Neural cell (in vitro differentiated cells): ENCODE data around the gene ASTL. TPM values are rescaled to one million over a fixed set of nuclear protein-coding genes. Genes with fewer than 3 reads are reported as not detected.

Experiments
- H2AFZ ChIP-seq: fragments of 200-600, 300-800 bp; sonication (generic), shearing (Covaris generic); 2 replicates; pipeline ENCODE4 v1.6.0; 2014; ENCODE audit warnings: low read depth, mild to moderate bottlenecking, antibody characterized with exemption, low read length, moderate library complexity
- H3F3A ChIP-seq: fragments of 200-600 bp; shearing (Covaris generic); 2 replicates; pipeline ENCODE4 v1.6.1; 2016; ENCODE audit warnings: mild to moderate bottlenecking, moderate library complexity, mixed read lengths, antibody characterized with exemption, low read length; ENCODE audit not compliant: insufficient read depth, poor library complexity, severe bottlenecking
- H3K27ac ChIP-seq: fragments of 200-600, 300-800 bp; sonication (generic), shearing (Covaris generic); 2 replicates; pipeline ENCODE4 v1.5.1; 2014; ENCODE audit warnings: mild to moderate bottlenecking, low read length, moderate library complexity
- H3K27me3 ChIP-seq: fragments of 300-800, 200-600 bp; sonication (generic), shearing (Covaris generic); 2 replicates; pipeline ENCODE4 v1.6.0; 2014; ENCODE audit warnings: mild to moderate bottlenecking, low read depth, low read length, moderate library complexity; ENCODE audit not compliant: insufficient read depth
- H3K36me3 ChIP-seq: fragments of 300-800, 200-600 bp; sonication (generic), shearing (Covaris generic); 2 replicates; pipeline ENCODE4 v1.5.1; 2014; ENCODE audit warnings: mild to moderate bottlenecking, antibody characterized with exemption, low read length, moderate library complexity; ENCODE audit not compliant: insufficient read depth
- H3K4me2 ChIP-seq: fragments of 300-800, 200-600 bp; sonication (generic), shearing (Covaris generic); 2 replicates; pipeline ENCODE4 v1.6.0; 2014; ENCODE audit warnings: mild to moderate bottlenecking, low read length
- H3K4me3 ChIP-seq: fragments of 300-800, 200-600 bp; sonication (generic), shearing (Covaris generic); 2 replicates; pipeline ENCODE4 v1.5.1; 2014; ENCODE audit warnings: mild to moderate bottlenecking, low read length, moderate library complexity
- H3K79me2 ChIP-seq: fragments of 200-600 bp; shearing (Covaris generic); replicated peaks from 2 replicates; pipeline ENCODE4 v1.6.0; 2014; ENCODE audit warnings: mild to moderate bottlenecking, low read length, moderate library complexity; ENCODE audit not compliant: insufficient read depth
- H3K9ac ChIP-seq: fragments of 300-800, 200-600 bp; sonication (generic), shearing (Covaris generic); 2 replicates; pipeline ENCODE4 v1.6.1; 2016; ENCODE audit warnings: mild to moderate bottlenecking, low read length, mixed read lengths
- H3K9me2 ChIP-seq: fragments of 200-600 bp; shearing (Covaris generic); 2 replicates; pipeline ENCODE4 v1.6.1; 2016; ENCODE audit warnings: mild to moderate bottlenecking, low read length, mixed read lengths; ENCODE audit not compliant: insufficient read depth
- H3K9me3 ChIP-seq: fragments of 200-600, 300-800 bp; sonication (generic), shearing (Covaris generic); 2 replicates; pipeline ENCODE4 v1.6.1; 2016; ENCODE audit warnings: mild to moderate bottlenecking, mixed run types, low read length, moderate library complexity, mixed read lengths
- H4K20me1 ChIP-seq: fragments of 200-600 bp; shearing (Covaris generic); 2 replicates; pipeline ENCODE4 v1.6.1; 2016; ENCODE audit warnings: mild to moderate bottlenecking, mixed run types; ENCODE audit not compliant: insufficient read depth
- EP300 ChIP-seq: fragments of 450-650 bp; conservative IDR thresholded peaks from 2 replicates; pipeline ENCODE4 v1.6.1; 2014; ENCODE audit warnings: antibody characterized with exemption, mild to moderate bottlenecking, moderate library complexity; ENCODE audit not compliant: poor library complexity, severe bottlenecking
- EZH2 ChIP-seq: fragments of 200-600, 300-800 bp; shearing (Covaris generic), sonication (generic); IDR thresholded peaks from 2 replicates; pipeline ENCODE4 v1.6.1; 2014; ENCODE audit warnings: antibody characterized with exemption, low read length, borderline replicate concordance, mild to moderate bottlenecking; ENCODE audit not compliant: insufficient read depth, poor library complexity, severe bottlenecking
- MXI1 ChIP-seq: fragments of 450-650 bp; conservative IDR thresholded peaks from 2 replicates; pipeline ENCODE4 v1.6.1; 2014; ENCODE audit warnings: antibody characterized with exemption, mild to moderate bottlenecking; ENCODE audit not compliant: poor library complexity, severe bottlenecking
- POLR2AphosphoS5 ChIP-seq: IDR thresholded peaks from 2 replicates; pipeline ENCODE4 v1.6.1; 2012
- RAD21 ChIP-seq: fragments of 450-650 bp; conservative IDR thresholded peaks from 2 replicates; pipeline ENCODE4 v1.6.1; 2014; ENCODE audit warnings: antibody characterized with exemption, mild to moderate bottlenecking, moderate library complexity
- SMC3 ChIP-seq: fragments of 450-650 bp; conservative IDR thresholded peaks from 2 replicates; pipeline ENCODE4 v1.6.1; 2014; ENCODE audit warnings: antibody characterized with exemption, mild to moderate bottlenecking, moderate library complexity; ENCODE audit not compliant: poor library complexity
- TAF1 ChIP-seq: IDR thresholded peaks from 2 replicates; pipeline ENCODE4 v1.6.1; 2012; ENCODE audit warnings: low read depth
- polyA plus RNA-seq: library from polyadenylated mRNA; depleted of rRNA; stranded (reverse); fragments of >200 nt; gene quantifications from 2 replicates; pipeline ENCODE4 v1.2.3, GENCODE V29; 2014
- TF ChIP-seq, protein P1 (sequence below): fragments of 450-650 bp; IDR thresholded peaks from 2 replicates; pipeline ENCODE4 v1.5.1; 2014; ENCODE audit warnings: antibody characterized with exemption, mild to moderate bottlenecking, moderate library complexity; ENCODE audit not compliant: poor library complexity, severe bottlenecking
- TF ChIP-seq, protein P2 (sequence below): IDR thresholded peaks from 2 replicates; pipeline ENCODE4 v1.6.1; 2012; ENCODE audit warnings: borderline replicate concordance

The ASTL gene
- polyA plus RNA-seq, 1 donor from 2014 or later: not detected

DNA sequence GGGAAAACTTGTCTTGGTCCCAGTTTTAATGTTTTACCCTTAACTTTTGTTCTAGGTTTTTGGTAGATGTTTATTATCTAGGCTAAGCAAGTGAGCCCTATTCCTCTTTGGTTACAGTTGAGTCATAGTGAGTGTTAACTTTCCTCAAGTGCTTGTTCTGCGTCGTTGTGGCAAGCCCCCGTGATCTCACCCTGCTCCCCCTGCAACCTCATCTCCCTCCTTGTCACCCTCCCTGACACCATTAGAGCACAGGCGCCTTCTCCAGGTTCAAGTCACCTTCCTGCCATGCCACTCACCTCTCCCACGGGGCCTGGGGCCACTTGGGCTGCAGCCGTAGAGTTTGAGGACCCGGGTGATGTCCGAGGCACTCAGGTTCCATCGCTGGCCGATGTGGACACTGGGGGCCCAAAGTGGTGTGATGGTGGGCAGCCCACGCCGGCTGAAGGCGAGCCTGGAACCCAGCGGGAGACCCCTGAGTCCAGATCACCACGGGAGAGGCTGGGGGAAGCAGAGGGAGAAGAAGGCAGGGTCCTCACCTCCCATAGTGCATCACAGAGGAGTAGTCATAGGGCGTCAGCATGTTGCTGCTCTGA, 8.7 kb downstream of the ASTL start:
- Histone ChIP-seq H3K79me2 (no peaks in the 10 kb centered on the region), H3K27me3 (no peaks in the 10 kb centered on the region), H3K27ac (no peak overlapping the region), H3K9me2 (no peaks in the 10 kb centered on the region), H3K4me2 (no peak overlapping the region), H2AFZ (no peak overlapping the region), H3K4me3 (no peak overlapping the region), H3F3A (no peaks in the 10 kb centered on the region), H3K9me3 (no peaks in the 10 kb centered on the region), H4K20me1 (no peaks in the 10 kb centered on the region), H3K36me3 (no peaks in the 10 kb centered on the region), H3K9ac (no peak overlapping the region)
- TF ChIP-seq RAD21: no peak
- TF ChIP-seq, protein P1, sequence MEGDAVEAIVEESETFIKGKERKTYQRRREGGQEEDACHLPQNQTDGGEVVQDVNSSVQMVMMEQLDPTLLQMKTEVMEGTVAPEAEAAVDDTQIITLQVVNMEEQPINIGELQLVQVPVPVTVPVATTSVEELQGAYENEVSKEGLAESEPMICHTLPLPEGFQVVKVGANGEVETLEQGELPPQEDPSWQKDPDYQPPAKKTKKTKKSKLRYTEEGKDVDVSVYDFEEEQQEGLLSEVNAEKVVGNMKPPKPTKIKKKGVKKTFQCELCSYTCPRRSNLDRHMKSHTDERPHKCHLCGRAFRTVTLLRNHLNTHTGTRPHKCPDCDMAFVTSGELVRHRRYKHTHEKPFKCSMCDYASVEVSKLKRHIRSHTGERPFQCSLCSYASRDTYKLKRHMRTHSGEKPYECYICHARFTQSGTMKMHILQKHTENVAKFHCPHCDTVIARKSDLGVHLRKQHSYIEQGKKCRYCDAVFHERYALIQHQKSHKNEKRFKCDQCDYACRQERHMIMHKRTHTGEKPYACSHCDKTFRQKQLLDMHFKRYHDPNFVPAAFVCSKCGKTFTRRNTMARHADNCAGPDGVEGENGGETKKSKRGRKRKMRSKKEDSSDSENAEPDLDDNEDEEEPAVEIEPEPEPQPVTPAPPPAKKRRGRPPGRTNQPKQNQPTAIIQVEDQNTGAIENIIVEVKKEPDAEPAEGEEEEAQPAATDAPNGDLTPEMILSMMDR: no peak
- TF ChIP-seq EP300: no peak
- TF ChIP-seq EZH2: no peak
- TF ChIP-seq, protein P2, sequence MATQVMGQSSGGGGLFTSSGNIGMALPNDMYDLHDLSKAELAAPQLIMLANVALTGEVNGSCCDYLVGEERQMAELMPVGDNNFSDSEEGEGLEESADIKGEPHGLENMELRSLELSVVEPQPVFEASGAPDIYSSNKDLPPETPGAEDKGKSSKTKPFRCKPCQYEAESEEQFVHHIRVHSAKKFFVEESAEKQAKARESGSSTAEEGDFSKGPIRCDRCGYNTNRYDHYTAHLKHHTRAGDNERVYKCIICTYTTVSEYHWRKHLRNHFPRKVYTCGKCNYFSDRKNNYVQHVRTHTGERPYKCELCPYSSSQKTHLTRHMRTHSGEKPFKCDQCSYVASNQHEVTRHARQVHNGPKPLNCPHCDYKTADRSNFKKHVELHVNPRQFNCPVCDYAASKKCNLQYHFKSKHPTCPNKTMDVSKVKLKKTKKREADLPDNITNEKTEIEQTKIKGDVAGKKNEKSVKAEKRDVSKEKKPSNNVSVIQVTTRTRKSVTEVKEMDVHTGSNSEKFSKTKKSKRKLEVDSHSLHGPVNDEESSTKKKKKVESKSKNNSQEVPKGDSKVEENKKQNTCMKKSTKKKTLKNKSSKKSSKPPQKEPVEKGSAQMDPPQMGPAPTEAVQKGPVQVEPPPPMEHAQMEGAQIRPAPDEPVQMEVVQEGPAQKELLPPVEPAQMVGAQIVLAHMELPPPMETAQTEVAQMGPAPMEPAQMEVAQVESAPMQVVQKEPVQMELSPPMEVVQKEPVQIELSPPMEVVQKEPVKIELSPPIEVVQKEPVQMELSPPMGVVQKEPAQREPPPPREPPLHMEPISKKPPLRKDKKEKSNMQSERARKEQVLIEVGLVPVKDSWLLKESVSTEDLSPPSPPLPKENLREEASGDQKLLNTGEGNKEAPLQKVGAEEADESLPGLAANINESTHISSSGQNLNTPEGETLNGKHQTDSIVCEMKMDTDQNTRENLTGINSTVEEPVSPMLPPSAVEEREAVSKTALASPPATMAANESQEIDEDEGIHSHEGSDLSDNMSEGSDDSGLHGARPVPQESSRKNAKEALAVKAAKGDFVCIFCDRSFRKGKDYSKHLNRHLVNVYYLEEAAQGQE: no peak
- TF ChIP-seq SMC3: no peak
- no peak for TF ChIP-seq POLR2AphosphoS5
- TF ChIP-seq MXI1: no peak
- no peak for TF ChIP-seq TAF1

DNA sequence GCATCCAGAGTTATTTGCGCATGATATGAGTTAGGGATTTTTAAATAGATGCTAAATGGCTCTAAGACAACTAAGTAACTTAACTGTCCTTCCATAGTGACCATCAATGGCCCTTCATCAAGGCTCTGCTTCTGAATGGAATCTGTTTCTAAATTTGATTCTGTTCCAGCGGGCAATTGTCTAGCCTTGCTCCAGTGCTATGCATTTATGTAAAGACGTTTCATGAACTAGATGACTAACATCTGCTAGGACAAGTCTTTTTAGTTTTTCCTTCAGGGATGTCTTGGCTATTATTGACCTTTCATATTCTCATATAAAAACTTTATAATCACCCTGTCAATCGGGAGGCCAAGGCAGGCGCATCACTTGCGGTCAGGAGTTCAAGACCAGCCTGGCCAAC, 9.8 kb downstream of the ASTL start:
- Histone ChIP-seq H3K27me3 (no peaks in the 10 kb centered on the region), H3K36me3 (no peaks in the 10 kb centered on the region), H3K79me2 (no peaks in the 10 kb centered on the region), H3K4me2 (no peak overlapping the region), H3K4me3 (no peak overlapping the region), H3K27ac (no peak overlapping the region), H2AFZ (no peak overlapping the region), H3F3A (no peaks in the 10 kb centered on the region), H3K9me3 (no peaks in the 10 kb centered on the region), H3K9ac (no peak overlapping the region), H4K20me1 (no peaks in the 10 kb centered on the region), H3K9me2 (no peaks in the 10 kb centered on the region)
- no peak for TF ChIP-seq EZH2
- TF ChIP-seq POLR2AphosphoS5: no peak
- no peak for TF ChIP-seq EP300
- TF ChIP-seq RAD21: no peak
- TF ChIP-seq, protein P1: no peak
- TF ChIP-seq, protein P2: no peak
- TF ChIP-seq MXI1: no peak
- TF ChIP-seq TAF1: no peak
- no peak for TF ChIP-seq SMC3
